ENCODE data around the gene RAB7B. TPM values are rescaled to one million over a fixed set of nuclear protein-coding genes. Genes with fewer than 3 reads are reported as not detected.
A peak's percentile ranks its signal among the peaks of the same experiment; 100 is the strongest.

RAB7B gene
- total and polyA plus RNA-seq, 2 of the 13 experiments (the other 11 are each of a cell fraction or from before 2014, with no cell fraction given) = 0.05 to 0.46 TPM

- TF ChIP-seq SPEN (CRISPR knock-in tag; IDR thresholded peaks at IDR 0.05; ENCODE audit: low read depth) = no peak
- TF ChIP-seq HNF1B (CRISPR knock-in tag; IDR thresholded peaks at IDR 0.05) = peak; percentile 58; the same call in 1 of the 2 replicates
- TF ChIP-seq CBFB (CRISPR knock-in tag; IDR thresholded peaks at IDR 0.05) = no peak
- TF ChIP-seq ZNF260 (CRISPR knock-in tag; IDR thresholded peaks at IDR 0.05; ENCODE audit: borderline replicate concordance, low read depth) = no peak
- TF ChIP-seq ZNF431 (CRISPR knock-in tag; IDR thresholded peaks at IDR 0.05; ENCODE audit: borderline replicate concordance, low read depth) = 0 out of 2 replicates have a peak, but pooled peaks have one; percentile 20
- TF ChIP-seq SUZ12 (IDR thresholded peaks at IDR 0.05; ENCODE audit: low read depth, low read length) = no peak
- no peak for TF ChIP-seq BRD4 (CRISPR knock-in tag; IDR thresholded peaks at IDR 0.05)
- no peak for TF ChIP-seq TIGD3 (CRISPR knock-in tag; IDR thresholded peaks at IDR 0.05; ENCODE audit: borderline replicate concordance)
- TF ChIP-seq ZFP36L2 (CRISPR knock-in tag; IDR thresholded peaks at IDR 0.05) = no peak
- TF ChIP-seq THRA (CRISPR knock-in tag; IDR thresholded peaks at IDR 0.05; ENCODE audit: borderline replicate concordance) = no peak
- TF ChIP-seq SP4 (CRISPR knock-in tag; IDR thresholded peaks at IDR 0.05) = no peak
- TF ChIP-seq HMGXB4 (CRISPR knock-in tag; IDR thresholded peaks at IDR 0.05; ENCODE audit: borderline replicate concordance in 1 of 2, low read depth in 1 of 2) = peak; percentile 29 to 43; a peak in 1 of 4 replicates
- no peak for TF ChIP-seq ZNF883 (CRISPR knock-in tag; IDR thresholded peaks at IDR 0.05; ENCODE audit: not compliant biosample characterization)
- no peak for TF ChIP-seq NONO (IDR thresholded peaks at IDR 0.05)
- TF ChIP-seq NONO (CRISPR knock-in tag; conservative IDR thresholded peaks at IDR 0.05) = no peak
- TF ChIP-seq ZNF703 (CRISPR knock-in tag; IDR thresholded peaks at IDR 0.05; ENCODE audit: borderline replicate concordance) = no peak
- TF ChIP-seq SOX6 (IDR thresholded peaks at IDR 0.05) = no peak
- peak; percentile 53 for TF ChIP-seq SOX6 (CRISPR knock-in tag; IDR thresholded peaks at IDR 0.05)
- TF ChIP-seq ZNF225 (CRISPR knock-in tag; IDR thresholded peaks at IDR 0.05) = no peak
- no peak for TF ChIP-seq ZNF567 (CRISPR knock-in tag; IDR thresholded peaks at IDR 0.05; ENCODE audit: borderline replicate concordance)
- no peak for TF ChIP-seq TSC22D2 (CRISPR knock-in tag; IDR thresholded peaks at IDR 0.05; ENCODE audit: borderline replicate concordance)
- no peak; the same call in 1 of the 2 replicates for TF ChIP-seq CBX5 (CRISPR knock-in tag; IDR thresholded peaks at IDR 0.05; ENCODE audit: borderline replicate concordance)
- peak; percentile 52 for TF ChIP-seq ZNF7 (CRISPR knock-in tag; IDR thresholded peaks at IDR 0.05)
- no peak for TF ChIP-seq TCF12 (IDR thresholded peaks at IDR 0.05)
- no peak for TF ChIP-seq TCF12 (CRISPR knock-in tag; IDR thresholded peaks at IDR 0.05)
These were observed 19.1 kb downstream of the RAB7B start (continued) for GRCh38 chr1:205983925-205984725.
